K562 (cell line): Measurements from ENCODE around the gene VPS13D. TPM values are rescaled to one million over a fixed set of nuclear protein-coding genes. Genes with fewer than 3 reads are reported as not detected.

Experiments
- ARHGAP35 ChIP-seq: fragments of 450-650 bp; IDR thresholded peaks from 2 replicates; pipeline ENCODE4 v1.6.1; 2018; ENCODE audit not compliant: partially characterized antibody
- ARID1B ChIP-seq: fragments of 450-650 bp; IDR thresholded peaks from 2 replicates; pipeline ENCODE4 v1.6.1; 2016; ENCODE audit warnings: antibody characterized with exemption, mild to moderate bottlenecking, inconsistent platforms
- CBX5 ChIP-seq: IDR thresholded peaks from 2 replicates; pipeline ENCODE4 v1.6.1; 2014; ENCODE audit warnings: low read depth, borderline replicate concordance
- E2F5 ChIP-seq: sonication (generic); formaldehyde crosslinking; IDR thresholded peaks from 2 replicates; pipeline ENCODE4 v1.8.0; 2022; ENCODE audit warnings: mild to moderate bottlenecking, missing genetic modification reagents
- GABPB1 ChIP-seq: sonication (generic); formaldehyde crosslinking; IDR thresholded peaks from 2 replicates; pipeline ENCODE4 v1.8.0; 2022; ENCODE audit warnings: mild to moderate bottlenecking, missing genetic modification reagents
- GATA2 ChIP-seq: sonication (generic); formaldehyde crosslinking; IDR thresholded peaks from 2 replicates; pipeline ENCODE4 v1.4.0; 2020; ENCODE audit warnings: mild to moderate bottlenecking, missing genetic modification reagents
- HIVEP1 ChIP-seq: fragments of 250-450 bp; sonication (Bioruptor Pico); IDR thresholded peaks from 2 replicates; pipeline ENCODE4 v1.4.0; 2020; ENCODE audit warnings: mild to moderate bottlenecking
- HMGN3 ChIP-seq: IDR thresholded peaks from 2 replicates; pipeline ENCODE4 v1.6.1; 2011; ENCODE audit warnings: borderline replicate concordance, low read depth, mild to moderate bottlenecking, mixed read lengths, low read length; ENCODE audit not compliant: insufficient read length; ENCODE audit errors: extremely low read depth
- KLF13 ChIP-seq: fragments of 450-650 bp; IDR thresholded peaks from 2 replicates; pipeline ENCODE4 v1.6.1; 2016; ENCODE audit warnings: missing genetic modification characterization, low read depth, mild to moderate bottlenecking, missing compliant biosample characterization, moderate library complexity, borderline replicate concordance
- KLF6 ChIP-seq: fragments of 250-450 bp; sonication (Bioruptor Pico); IDR thresholded peaks from 2 replicates; pipeline ENCODE4 v1.4.0; 2020; ENCODE audit warnings: mild to moderate bottlenecking, moderate library complexity, borderline replicate concordance
- NFE2L1 ChIP-seq: fragments of 450-650 bp; IDR thresholded peaks from 2 replicates; pipeline ENCODE4 v1.6.1; 2016; ENCODE audit warnings: missing genetic modification characterization, low read depth, mild to moderate bottlenecking, missing compliant biosample characterization, moderate library complexity, borderline replicate concordance
- PREB ChIP-seq: sonication (generic); formaldehyde crosslinking; IDR thresholded peaks from 2 replicates; pipeline ENCODE4 v1.8.1; 2023; ENCODE audit warnings: mild to moderate bottlenecking, missing genetic modification reagents
- SLC30A9 ChIP-seq: fragments of 250-450 bp; sonication (Bioruptor Pico); IDR thresholded peaks from 2 replicates; pipeline ENCODE4 v1.8.0; 2022; ENCODE audit warnings: mild to moderate bottlenecking, moderate library complexity
- SMARCA4 ChIP-seq: fragments of 450-650 bp; IDR thresholded peaks from 2 replicates; pipeline ENCODE4 v1.6.1; 2016
- ZNF124 ChIP-seq: sonication (generic); formaldehyde crosslinking; IDR thresholded peaks from 2 replicates; pipeline ENCODE4 v1.8.1; 2022; ENCODE audit warnings: missing genetic modification reagents
- ZSCAN29 ChIP-seq: fragments of 450-650 bp; IDR thresholded peaks from 2 replicates; pipeline ENCODE4 v1.6.1; 2017
- polyA plus RNA-seq, 8 experiments: library from polyadenylated mRNA; depleted of rRNA in 4 of 8; stranded (reverse) in 5 of 8; unstranded in 3 of 8; fragments of >200 nt; fragmentation: Nextera tagmentation in 2 of 8; fragmentation: Illumina TruSeq in 1 of 8; extraction: Ambion mirVana in 2 of 8; extraction: Trizol in 1 of 8; gene quantifications; 2 replicates each; pipeline versions ENCODE4 v1.2.1 to v1.2.3, GENCODE V29; 2011 to 2014; ENCODE audit warnings: inconsistent platforms in 1 of 8, missing spikeins in 1 of 8
- total RNA-seq, 7 experiments: library from RNA; depleted of rRNA in 6 of 7; stranded (reverse); fragments of >200 nt in 6 of 7; fragmentation: Illumina TruSeq in 2 of 7; extraction: Trizol in 2 of 7; gene quantifications; 2 replicates each; pipeline versions ENCODE4 v1.2.1 to v1.2.3, GENCODE V29; 2011 to 2021; ENCODE audit warnings: low replicate concordance in 1 of 7
- TF ChIP-seq, protein P1 (sequence below): fragments of 450-650 bp; IDR thresholded peaks from 2 replicates; pipeline ENCODE4 v1.6.1; 2016; ENCODE audit warnings: missing biosample characterization, missing genetic modification characterization
- TF ChIP-seq, protein P2 (sequence below), 2 experiments: fragments of 450-650 bp in 1 of 2; sonication (generic) in 1 of 2; formaldehyde crosslinking in 1 of 2; IDR thresholded peaks; 2 replicates each; pipeline versions ENCODE4 v1.7.1 to v1.9.0; 2016 to 2022; ENCODE audit warnings: inconsistent platforms in 1 of 2, mild to moderate bottlenecking in 1 of 2, missing genetic modification reagents in 1 of 2

Gene VPS13D
- total and polyA plus RNA-seq, 9 of the 15 experiments (the other 6 are each of a cell fraction or from before 2014, with no cell fraction given): 6.1 to 51.5 (median 38.5) TPM

DNA sequence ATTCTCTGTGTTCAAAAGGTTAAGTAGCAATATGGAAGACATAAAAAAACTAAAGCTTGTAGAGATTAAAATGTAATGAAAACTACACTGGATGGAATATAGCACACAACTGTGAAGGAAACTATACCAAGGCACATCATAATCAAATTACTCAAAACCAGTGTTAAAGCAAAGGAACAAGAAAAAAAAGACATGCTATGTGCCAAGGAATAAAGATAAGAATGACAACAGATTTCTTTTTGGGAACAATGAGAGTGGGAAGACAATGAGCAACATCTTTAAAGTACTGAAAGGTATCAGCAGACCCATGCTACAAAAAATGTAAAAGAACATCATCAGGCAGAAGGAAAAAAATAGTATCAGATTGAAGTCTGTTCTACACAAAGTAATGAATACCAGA is 157.8 kb downstream of the VPS13D start (continued):
- TF ChIP-seq HMGN3: no peak
- TF ChIP-seq PREB (CRISPR knock-in tag): no peak
- TF ChIP-seq HIVEP1 (CRISPR knock-in tag): no peak
- TF ChIP-seq, protein P1, sequence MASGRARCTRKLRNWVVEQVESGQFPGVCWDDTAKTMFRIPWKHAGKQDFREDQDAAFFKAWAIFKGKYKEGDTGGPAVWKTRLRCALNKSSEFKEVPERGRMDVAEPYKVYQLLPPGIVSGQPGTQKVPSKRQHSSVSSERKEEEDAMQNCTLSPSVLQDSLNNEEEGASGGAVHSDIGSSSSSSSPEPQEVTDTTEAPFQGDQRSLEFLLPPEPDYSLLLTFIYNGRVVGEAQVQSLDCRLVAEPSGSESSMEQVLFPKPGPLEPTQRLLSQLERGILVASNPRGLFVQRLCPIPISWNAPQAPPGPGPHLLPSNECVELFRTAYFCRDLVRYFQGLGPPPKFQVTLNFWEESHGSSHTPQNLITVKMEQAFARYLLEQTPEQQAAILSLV (tag): no peak
- no peak for TF ChIP-seq GABPB1 (CRISPR knock-in tag)
- TF ChIP-seq NFE2L1 (tag): no peak
- no peak for TF ChIP-seq E2F5
- TF ChIP-seq ARHGAP35: no peak
- TF ChIP-seq ZSCAN29: no peak
- no peak for TF ChIP-seq GATA2
- TF ChIP-seq CBX5: peak; percentile 97
- TF ChIP-seq SMARCA4: no peak
- TF ChIP-seq ARID1B: no peak
- no peak for TF ChIP-seq ZNF124 (CRISPR knock-in tag)
- no peak for TF ChIP-seq SLC30A9 (CRISPR knock-in tag)
- no peak for TF ChIP-seq KLF13 (tag)
- TF ChIP-seq, protein P2, sequence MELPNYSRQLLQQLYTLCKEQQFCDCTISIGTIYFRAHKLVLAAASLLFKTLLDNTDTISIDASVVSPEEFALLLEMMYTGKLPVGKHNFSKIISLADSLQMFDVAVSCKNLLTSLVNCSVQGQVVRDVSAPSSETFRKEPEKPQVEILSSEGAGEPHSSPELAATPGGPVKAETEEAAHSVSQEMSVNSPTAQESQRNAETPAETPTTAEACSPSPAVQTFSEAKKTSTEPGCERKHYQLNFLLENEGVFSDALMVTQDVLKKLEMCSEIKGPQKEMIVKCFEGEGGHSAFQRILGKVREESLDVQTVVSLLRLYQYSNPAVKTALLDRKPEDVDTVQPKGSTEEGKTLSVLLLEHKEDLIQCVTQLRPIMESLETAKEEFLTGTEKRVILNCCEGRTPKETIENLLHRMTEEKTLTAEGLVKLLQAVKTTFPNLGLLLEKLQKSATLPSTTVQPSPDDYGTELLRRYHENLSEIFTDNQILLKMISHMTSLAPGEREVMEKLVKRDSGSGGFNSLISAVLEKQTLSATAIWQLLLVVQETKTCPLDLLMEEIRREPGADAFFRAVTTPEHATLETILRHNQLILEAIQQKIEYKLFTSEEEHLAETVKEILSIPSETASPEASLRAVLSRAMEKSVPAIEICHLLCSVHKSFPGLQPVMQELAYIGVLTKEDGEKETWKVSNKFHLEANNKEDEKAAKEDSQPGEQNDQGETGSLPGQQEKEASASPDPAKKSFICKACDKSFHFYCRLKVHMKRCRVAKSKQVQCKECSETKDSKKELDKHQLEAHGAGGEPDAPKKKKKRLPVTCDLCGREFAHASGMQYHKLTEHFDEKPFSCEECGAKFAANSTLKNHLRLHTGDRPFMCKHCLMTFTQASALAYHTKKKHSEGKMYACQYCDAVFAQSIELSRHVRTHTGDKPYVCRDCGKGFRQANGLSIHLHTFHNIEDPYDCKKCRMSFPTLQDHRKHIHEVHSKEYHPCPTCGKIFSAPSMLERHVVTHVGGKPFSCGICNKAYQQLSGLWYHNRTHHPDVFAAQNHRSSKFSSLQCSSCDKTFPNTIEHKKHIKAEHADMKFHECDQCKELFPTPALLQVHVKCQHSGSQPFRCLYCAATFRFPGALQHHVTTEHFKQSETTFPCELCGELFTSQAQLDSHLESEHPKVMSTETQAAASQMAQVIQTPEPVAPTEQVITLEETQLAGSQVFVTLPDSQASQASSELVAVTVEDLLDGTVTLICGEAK (IDR thresholded peaks at IDR 0.05): no peak
- TF ChIP-seq, protein P2 (CRISPR knock-in tag; IDR thresholded peaks at IDR 0.05): no peak
- TF ChIP-seq KLF6 (CRISPR knock-in tag): no peak
